ENCODE results near the gene GRM8. TPM values are rescaled to one million over a fixed set of nuclear protein-coding genes. Genes with fewer than 3 reads are reported as not detected.
A peak's percentile ranks its signal among the peaks of the same experiment; 100 is the strongest.
"Not testable (repeated sequence)": the region's sequence is repeated elsewhere in the genome, so short reads cannot be mapped to it uniquely, and the experiment has no call there.

Gene GRM8
- polyA plus RNA-seq, 1 donor from 2014 or later = not detected

DNA sequence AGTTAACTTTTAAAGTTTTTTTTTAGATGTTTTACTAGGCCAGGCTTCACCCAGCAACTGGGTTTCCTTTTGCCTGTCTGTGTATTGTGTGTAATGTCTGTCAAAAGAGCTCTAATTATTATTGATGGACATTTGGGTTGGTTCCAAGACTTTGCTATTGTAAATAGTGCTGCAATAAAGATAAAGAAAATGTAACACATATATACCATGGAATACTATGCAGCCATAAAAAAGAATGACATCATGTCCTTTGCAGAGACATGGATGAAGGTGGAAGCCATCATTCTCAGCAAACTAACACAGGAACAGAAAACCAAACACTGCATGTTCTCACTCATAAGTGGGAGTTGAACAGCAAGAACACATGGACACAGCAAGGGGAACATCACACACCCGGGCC lies 584.0 kb downstream of the GRM8 start:
- not testable (repeated sequence) for H3K36me3 Mint-ChIP-seq, H3K4me1 Mint-ChIP-seq, H3K27ac Mint-ChIP-seq, H3K9me3 Mint-ChIP-seq, H3K4me3 Mint-ChIP-seq, H3K27me3 Mint-ChIP-seq

DNA sequence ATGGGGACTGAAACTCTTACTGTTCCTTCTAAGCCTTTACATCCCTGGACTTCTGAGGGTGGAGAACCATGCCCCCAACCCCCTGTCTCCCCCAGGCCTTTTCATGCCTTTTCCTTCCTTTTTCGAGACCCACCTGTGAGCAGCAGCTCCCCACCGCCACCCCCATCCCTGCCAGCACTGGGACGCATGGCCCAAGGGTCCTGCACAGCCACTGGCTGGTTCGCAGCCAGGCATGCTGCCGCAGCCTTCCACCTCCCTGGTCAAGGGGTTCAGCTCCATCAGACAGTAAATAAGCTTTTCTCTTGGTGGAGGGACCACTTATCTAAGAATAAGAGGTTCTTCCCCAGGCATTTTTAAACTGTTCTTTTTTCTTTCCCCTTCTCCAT lies 584.4 kb downstream of the GRM8 start:
- Mint-ChIP-seq H3K36me3 (no peaks in the 10 kb centered on the region), H3K4me3 (no peak overlapping the region), H3K9me3 (peaks cover 0 to 5% (median 4%) of the 10 kb centered on the region in 3 donors), H3K4me1 (peaks cover 0 to 3% (median under 1%) of the 10 kb centered on the region in 3 donors), H3K27me3 (no peaks in the 10 kb centered on the region), H3K27ac (no peak overlapping the region)

DNA sequence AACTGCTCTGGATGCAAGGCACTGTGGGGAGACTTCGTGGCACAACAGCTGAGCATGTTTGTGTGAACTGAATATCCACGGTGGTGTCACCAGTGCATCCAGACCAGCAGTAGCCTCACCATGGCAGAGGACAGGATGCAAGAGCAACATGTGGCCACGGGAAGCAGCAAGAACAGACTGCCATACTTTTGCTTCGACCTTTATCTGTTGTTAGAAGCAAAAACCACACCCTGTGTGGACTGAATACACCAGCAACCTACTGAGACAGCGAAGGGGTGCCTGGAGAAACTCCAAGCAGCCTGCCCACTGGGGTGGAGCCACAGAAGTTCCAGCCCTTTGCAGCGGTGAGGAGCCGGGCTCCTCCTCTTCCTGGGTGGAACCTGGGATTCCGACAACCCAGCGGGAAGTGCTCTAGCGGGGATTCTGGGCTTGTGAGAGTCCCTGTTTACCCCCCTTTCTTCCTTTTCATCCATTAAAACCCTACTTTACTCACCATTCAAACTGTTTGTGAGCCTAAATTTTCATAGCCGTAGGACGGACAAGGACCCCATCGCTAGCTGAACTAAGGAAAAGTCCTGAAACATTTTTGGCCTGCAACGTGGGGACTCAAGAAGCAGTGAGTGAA lies 584.9 kb downstream of the GRM8 start:
- no peak overlapping the region for H3K27ac Mint-ChIP-seq
- H3K9me3 Mint-ChIP-seq = peaks cover 0 to 5% (median 4%) of the 10 kb centered on the region in 3 donors
- H3K4me3 Mint-ChIP-seq = no peak overlapping the region
- H3K36me3 Mint-ChIP-seq = no peaks in the 10 kb centered on the region
- H3K27me3 Mint-ChIP-seq = no peaks in the 10 kb centered on the region
- H3K4me1 Mint-ChIP-seq = peaks cover 0 to 7% (median 5%) of the 10 kb centered on the region in 3 donors

DNA sequence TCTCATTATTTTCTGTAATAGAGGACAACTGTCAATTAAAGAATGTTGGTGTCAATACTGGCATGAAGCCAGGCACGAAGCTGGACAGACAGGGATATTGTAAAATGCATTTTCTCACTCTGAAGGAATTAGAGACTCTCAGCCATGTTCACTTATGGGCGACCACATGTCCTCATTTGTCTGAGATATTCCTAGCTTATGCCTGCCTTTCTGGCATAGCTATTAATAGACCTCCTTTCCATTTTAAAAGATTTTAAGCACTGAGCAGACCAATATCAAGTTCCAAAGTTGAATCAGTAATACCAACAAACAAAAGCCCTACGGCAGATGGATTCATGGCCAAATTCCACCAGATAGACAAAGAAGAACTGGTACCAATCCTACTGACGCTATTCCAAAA lies 589.9 kb downstream of the GRM8 start:
- H3K27me3 Mint-ChIP-seq = no peaks in the 10 kb centered on the region
- peaks cover 27 to 28% (median 27%) of the 10 kb centered on the region in 3 donors for H3K4me1 Mint-ChIP-seq
- peaks cover 3% of the 10 kb centered on the region for H3K36me3 Mint-ChIP-seq
- peaks cover 0 to 1% (median 0%) of the 10 kb centered on the region in 3 donors for H3K9me3 Mint-ChIP-seq
- no peak overlapping the region for H3K27ac Mint-ChIP-seq
- no peak overlapping the region for H3K4me3 Mint-ChIP-seq

DNA sequence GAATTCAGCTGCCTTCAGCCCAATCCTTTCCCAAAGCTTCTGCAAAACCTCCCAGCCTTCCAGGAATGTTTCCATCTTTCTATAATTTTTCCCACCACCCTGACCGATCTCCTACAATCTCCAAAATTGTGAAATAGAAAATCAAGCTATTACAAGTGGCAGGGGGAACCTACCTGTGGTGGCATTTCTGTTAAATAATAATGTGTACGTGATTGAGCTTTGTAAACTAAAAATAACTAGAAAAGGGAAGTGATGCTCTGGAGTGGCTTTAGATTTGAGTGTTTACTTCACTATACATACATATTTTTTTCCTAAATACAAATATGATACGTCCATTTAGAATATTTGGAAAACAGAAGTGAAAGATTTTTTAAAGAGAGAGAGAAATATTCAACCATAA lies 593.6 kb downstream of the GRM8 start:
- peaks cover 0 to 1% (median 0%) of the 10 kb centered on the region in 3 donors for H3K9me3 Mint-ChIP-seq
- H3K27ac Mint-ChIP-seq = peak overlapping the region; percentile 47 to 93 (median 76)
- H3K36me3 Mint-ChIP-seq = peaks cover 3% of the 10 kb centered on the region
- no peaks in the 10 kb centered on the region for H3K27me3 Mint-ChIP-seq
- peak overlapping the region; percentile 52 to 96 (median 78) for H3K4me3 Mint-ChIP-seq
- peaks cover 35 to 41% (median 36%) of the 10 kb centered on the region in 3 donors for H3K4me1 Mint-ChIP-seq

DNA sequence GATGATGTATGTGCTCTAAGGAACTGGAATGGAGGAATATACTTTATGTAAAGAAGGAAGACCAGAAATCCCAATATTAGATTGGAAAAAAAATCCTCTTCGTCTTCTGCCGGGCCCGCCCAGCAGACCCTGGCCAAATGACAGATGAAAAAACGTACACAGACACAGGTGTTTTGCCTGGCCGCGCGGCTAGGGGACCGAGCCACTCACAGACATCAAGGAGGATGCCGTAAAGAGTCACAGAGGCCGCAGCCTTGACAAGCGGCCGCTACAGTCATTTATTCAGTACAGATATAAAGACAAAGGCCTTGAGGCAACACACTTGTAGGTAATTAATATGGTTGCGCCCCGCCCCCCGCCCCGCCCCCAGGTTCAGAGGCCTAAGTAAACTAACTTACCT lies 594.1 kb downstream of the GRM8 start:
- peak overlapping the region; percentile 52 to 96 (median 78) for H3K4me3 Mint-ChIP-seq
- H3K4me1 Mint-ChIP-seq = peaks cover 35 to 41% (median 36%) of the 10 kb centered on the region in 3 donors
- no peaks in the 10 kb centered on the region for H3K27me3 Mint-ChIP-seq
- H3K27ac Mint-ChIP-seq = peak overlapping the region; percentile 47 to 93 (median 76)
- peaks cover 3% of the 10 kb centered on the region for H3K36me3 Mint-ChIP-seq
- peaks cover 0 to 1% (median 0%) of the 10 kb centered on the region in 3 donors for H3K9me3 Mint-ChIP-seq

DNA sequence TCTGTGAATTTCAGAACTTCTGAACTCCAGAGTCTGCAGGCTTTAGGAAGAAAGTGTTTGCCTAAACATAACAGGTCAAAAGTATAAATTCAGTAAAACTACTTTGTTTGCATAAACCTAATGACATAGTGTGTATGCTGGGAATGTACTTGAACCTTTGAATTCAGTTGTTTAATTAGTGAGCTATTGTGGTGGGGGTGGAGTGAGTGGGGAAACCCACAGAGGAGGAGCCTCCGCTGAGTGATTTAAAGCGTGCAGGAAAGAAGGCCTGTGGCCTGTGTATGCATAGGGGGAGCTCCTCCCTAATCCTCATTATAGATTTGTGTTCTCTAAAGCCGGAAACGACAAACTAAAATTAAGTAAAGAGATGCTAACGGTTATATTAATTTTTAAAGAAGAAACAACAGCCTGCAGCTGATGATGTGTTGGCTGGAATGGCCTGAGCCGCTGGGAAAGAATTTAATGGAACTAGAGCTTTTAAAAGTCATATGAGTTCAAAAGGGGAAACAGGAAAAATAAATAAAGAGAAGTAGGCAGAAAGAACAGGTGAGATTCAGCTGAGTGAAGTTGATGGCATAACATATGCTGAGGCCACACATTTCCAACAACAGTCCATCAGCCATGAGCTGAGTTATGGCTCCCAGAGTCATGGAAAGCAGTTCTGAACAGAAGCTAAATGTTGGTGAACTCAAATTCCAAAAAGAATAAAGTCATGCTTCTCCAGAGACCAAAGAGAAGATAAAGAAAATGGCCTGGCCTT lies 595.0 kb downstream of the GRM8 start:
- no peaks in the 10 kb centered on the region for H3K27me3 Mint-ChIP-seq
- peaks cover 0 to 1% (median 0%) of the 10 kb centered on the region in 3 donors for H3K9me3 Mint-ChIP-seq
- H3K27ac Mint-ChIP-seq = peak overlapping the region; percentile 76 to 91 (median 82)
- peak overlapping the region; percentile 42 to 96 (median 72) for H3K4me3 Mint-ChIP-seq
- H3K36me3 Mint-ChIP-seq = peaks cover 3% of the 10 kb centered on the region
- peaks cover 31 to 36% (median 35%) of the 10 kb centered on the region in 3 donors for H3K4me1 Mint-ChIP-seq

DNA sequence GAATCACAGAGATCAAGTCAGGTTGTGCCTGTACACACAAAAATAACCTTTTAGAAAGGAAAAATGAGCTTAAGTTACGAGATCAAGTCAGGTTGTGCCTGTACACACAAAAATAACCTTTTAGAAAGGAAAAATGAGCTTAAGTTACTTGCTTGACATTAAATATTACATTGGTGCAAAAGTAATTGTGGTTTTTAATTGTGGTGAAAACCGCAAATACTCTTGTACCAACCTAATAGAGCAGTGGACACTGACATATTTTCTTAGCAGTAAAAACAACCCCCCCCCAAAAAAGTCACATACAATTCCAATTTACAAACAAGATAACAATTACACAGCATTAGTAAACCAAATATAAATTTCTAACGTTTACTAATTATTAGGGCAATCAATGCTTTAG lies 595.6 kb downstream of the GRM8 start:
- Mint-ChIP-seq H3K9me3 (peaks cover 0 to under 1% (median 0%) of the 10 kb centered on the region in 3 donors), H3K4me3 (peak overlapping the region in 2 of 4 donors; percentile 52 to 96), H3K4me1 (peaks cover 31 to 35% (median 33%) of the 10 kb centered on the region in 3 donors), H3K36me3 (peaks cover 3% of the 10 kb centered on the region), H3K27ac (peak overlapping the region in 1 of 3 donors; percentile 82), H3K27me3 (no peaks in the 10 kb centered on the region)

DNA sequence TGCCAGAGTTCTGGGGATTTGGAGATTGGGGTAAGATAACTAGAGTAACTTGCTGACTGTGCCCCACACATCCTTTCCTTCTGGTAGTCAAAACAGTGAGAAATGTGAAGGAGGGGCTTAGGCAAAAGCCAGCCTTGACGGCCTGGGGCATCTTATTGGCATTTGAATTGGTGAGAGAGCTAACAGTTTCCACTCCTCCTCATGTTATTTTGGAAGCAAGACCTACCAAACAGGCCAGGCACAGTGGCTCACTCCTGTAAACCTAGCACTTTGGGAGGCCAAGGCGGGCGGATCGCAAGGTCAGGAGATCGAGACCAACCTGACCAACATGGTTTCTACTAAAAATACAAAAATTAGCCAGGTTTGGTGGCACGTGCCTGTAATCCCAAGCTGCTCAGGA lies 596.6 kb downstream of the GRM8 start:
- Mint-ChIP-seq H3K27ac (no peak overlapping the region), H3K9me3 (no peaks in the 10 kb centered on the region), H3K27me3 (no peaks in the 10 kb centered on the region), H3K36me3 (peaks cover 3% of the 10 kb centered on the region), H3K4me3 (peak overlapping the region in 1 of 4 donors; percentile 82), H3K4me1 (peaks cover 31 to 35% (median 31%) of the 10 kb centered on the region in 3 donors)

DNA sequence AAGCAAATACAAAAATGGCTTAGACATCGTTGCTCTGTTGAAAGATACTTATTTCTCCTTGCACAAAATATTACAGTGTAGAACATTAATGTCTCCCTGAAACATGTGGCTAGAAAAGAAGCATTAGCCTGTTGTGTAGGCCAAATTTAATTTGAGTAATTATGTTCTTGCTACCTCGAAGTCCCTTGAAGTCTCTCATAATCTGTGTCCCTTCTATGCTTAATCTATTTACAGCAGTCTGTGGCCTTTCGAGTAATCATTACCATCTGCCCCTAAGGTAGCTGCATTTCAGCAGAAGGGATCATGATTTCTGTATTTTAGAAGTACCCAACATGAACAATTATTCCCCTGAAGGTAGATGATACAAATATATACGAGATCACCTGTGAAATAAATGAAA lies 615.2 kb downstream of the GRM8 start:
- no peaks in the 10 kb centered on the region for H3K27me3 Mint-ChIP-seq
- no peaks in the 10 kb centered on the region for H3K4me1 Mint-ChIP-seq
- H3K36me3 Mint-ChIP-seq = no peaks in the 10 kb centered on the region
- H3K4me3 Mint-ChIP-seq = no peak overlapping the region
- no peaks in the 10 kb centered on the region for H3K9me3 Mint-ChIP-seq
- no peak overlapping the region for H3K27ac Mint-ChIP-seq

DNA sequence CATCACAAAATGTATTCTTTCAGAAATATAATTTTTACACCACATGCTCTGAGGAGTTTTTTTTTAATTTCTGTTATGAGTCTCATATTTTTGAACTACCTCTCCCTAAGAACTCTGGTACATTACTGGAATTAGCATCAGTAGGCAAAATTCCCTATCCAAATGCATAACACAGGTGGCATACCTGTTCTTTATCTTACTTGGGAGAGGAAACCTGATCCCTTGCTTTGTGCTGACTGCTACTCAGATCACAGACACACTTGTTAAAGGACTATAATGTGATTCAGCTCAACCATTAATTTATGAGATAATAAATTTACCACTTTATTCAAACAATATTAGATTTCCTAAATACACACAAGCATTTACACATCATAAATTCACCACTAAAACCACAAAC lies 617.2 kb downstream of the GRM8 start:
- H3K9me3 Mint-ChIP-seq = peaks cover 0 to 2% (median 0%) of the 10 kb centered on the region in 3 donors
- H3K36me3 Mint-ChIP-seq = no peaks in the 10 kb centered on the region
- no peak overlapping the region for H3K27ac Mint-ChIP-seq
- no peaks in the 10 kb centered on the region for H3K4me1 Mint-ChIP-seq
- no peaks in the 10 kb centered on the region for H3K27me3 Mint-ChIP-seq
- no peak overlapping the region for H3K4me3 Mint-ChIP-seq

DNA sequence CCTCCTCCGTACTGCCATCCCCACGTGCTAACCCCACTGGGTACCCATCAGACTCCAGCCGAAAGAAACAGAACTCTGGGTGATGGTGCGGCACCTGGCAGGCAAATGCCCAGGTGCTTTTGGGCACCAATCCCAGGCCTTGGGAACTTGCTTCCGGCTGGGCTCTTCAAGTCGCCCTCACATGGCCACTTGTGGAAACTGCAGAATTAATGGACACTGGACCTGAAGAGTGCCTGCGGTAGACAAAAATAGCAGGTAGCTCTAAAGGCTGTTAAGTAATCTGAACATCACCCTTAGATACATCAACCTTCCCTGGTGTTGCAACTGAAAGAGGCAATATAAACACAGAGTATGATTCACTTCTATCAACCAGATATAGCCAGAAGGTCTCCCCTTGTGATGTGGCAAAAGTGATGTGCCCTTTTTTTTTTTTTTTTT lies 644.4 kb downstream of the GRM8 start:
- no peaks in the 10 kb centered on the region for H3K27me3 Mint-ChIP-seq
- H3K4me3 Mint-ChIP-seq = no peak overlapping the region
- H3K36me3 Mint-ChIP-seq = no peaks in the 10 kb centered on the region
- no peak overlapping the region for H3K27ac Mint-ChIP-seq
- H3K4me1 Mint-ChIP-seq = peaks cover 0 to 1% (median 0%) of the 10 kb centered on the region in 3 donors
- H3K9me3 Mint-ChIP-seq = peaks cover 0 to 2% (median 0%) of the 10 kb centered on the region in 3 donors

DNA sequence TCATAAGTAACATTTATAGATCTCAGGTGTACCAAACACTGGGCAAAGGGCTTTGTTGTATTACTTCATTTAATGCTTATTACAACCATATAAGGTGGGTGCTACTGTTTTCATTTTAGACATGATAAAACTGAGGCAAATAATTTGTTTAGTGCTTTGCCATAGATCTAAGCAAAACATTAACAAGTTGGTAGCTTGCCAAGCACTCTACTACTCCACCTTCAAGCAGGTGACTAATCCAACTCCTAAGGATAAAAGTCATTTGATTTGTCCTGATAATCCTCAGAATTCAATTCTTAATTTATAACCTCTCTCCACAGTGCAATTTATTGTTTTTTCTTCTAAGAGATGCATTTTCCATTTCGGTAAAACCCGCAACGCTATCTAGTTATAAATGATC lies 646.4 kb downstream of the GRM8 start:
- H3K9me3 Mint-ChIP-seq = no peaks in the 10 kb centered on the region
- no peak overlapping the region for H3K4me3 Mint-ChIP-seq
- H3K36me3 Mint-ChIP-seq = no peaks in the 10 kb centered on the region

DNA sequence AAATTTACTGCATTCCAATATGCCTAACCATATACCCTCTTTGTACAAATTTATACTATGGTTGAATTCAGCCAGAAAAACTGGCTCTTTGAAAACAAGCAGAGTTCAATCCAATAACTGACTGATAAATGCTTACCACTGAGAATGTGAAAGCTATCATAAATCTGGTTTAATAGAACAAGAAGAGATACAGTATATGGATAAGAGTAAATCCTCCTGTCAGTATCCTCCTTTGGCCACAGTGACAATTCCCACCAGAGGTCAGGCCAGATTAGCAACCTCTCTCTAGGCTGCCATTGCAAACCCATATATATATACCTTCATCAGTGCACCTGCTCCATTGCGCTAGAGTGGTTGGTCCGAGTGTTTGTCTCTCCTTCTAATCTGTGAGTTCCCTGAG lies 647.2 kb downstream of the GRM8 start:
- no peaks in the 10 kb centered on the region for H3K36me3 Mint-ChIP-seq
- H3K27ac Mint-ChIP-seq = no peak overlapping the region
- H3K4me3 Mint-ChIP-seq = no peak overlapping the region
- H3K9me3 Mint-ChIP-seq = no peaks in the 10 kb centered on the region
- peaks cover 0 to 1% (median 0%) of the 10 kb centered on the region in 3 donors for H3K4me1 Mint-ChIP-seq
- H3K27me3 Mint-ChIP-seq = no peaks in the 10 kb centered on the region

More for the DNA sequence above, 646.4 kb downstream of the GRM8 start:
- no peak overlapping the region for H3K27ac Mint-ChIP-seq
- H3K4me1 Mint-ChIP-seq = peaks cover 0 to 1% (median 0%) of the 10 kb centered on the region in 3 donors
- no peaks in the 10 kb centered on the region for H3K27me3 Mint-ChIP-seq

DNA sequence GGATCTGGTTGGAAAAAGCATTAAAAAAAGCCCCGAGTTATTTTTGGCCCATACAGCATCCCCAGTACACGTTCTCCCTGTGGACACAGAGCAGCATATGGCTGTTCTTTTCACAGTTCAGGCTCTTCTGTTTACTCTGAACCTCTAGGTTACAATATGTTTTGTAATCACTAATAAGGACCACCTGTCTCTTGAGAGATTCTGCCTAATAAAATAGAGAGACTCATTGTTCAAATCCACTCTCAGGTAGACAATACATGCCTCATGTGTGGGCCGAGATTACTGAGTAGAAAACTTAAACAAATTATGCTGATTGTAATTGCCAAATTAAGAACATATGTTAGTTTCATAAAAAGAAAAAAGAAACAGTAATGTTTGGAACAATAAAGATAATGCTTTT lies 647.7 kb downstream of the GRM8 start:
- Mint-ChIP-seq H3K36me3 (no peaks in the 10 kb centered on the region), H3K27ac (no peak overlapping the region), H3K27me3 (no peaks in the 10 kb centered on the region), H3K9me3 (no peaks in the 10 kb centered on the region), H3K4me1 (peaks cover 0 to 1% (median 0%) of the 10 kb centered on the region in 3 donors), H3K4me3 (no peak overlapping the region)

Data from IgD-negative memory B cell (primary cell).